Measurements from ENCODE around the gene ESRRA. TPM values are rescaled to one million over a fixed set of nuclear protein-coding genes. Genes with fewer than 3 reads are reported as not detected.

Gene ESRRA
- total and polyA plus RNA-seq, 2 of the 13 experiments (the other 11 are each of a cell fraction or from before 2014, with no cell fraction given): 18.1 to 36.3 TPM

- TF ChIP-seq ZNF609 (CRISPR knock-in tag; IDR thresholded peaks at IDR 0.05; ENCODE audit: borderline replicate concordance) (no peak), TP53 (CRISPR knock-in tag; conservative IDR thresholded peaks at IDR 0.05) (no peak), ZNF558 (CRISPR knock-in tag; IDR thresholded peaks at IDR 0.05; ENCODE audit: borderline replicate concordance) (0 out of 2 replicates have a peak, but pooled peaks have one; percentile 38), HNRNPK (IDR thresholded peaks at IDR 0.05; ENCODE audit: low read depth, low read length, poor library complexity, severe bottlenecking) (no peak), ZNF30 (CRISPR knock-in tag; IDR thresholded peaks at IDR 0.05) (no peak), KLF13 (CRISPR knock-in tag; IDR thresholded peaks at IDR 0.05) (no peak), ZNF503 (CRISPR knock-in tag; IDR thresholded peaks at IDR 0.05) (no peak), IRF9 (CRISPR knock-in tag; IDR thresholded peaks at IDR 0.05; ENCODE audit: borderline replicate concordance) (no peak), PCBP2 (optimal IDR thresholded peaks at IDR 0.05; ENCODE audit: low read depth, low read length, poor library complexity, severe bottlenecking) (no peak), UBTF (CRISPR knock-in tag; IDR thresholded peaks at IDR 0.05) (no peak), FOXA1 (IDR thresholded peaks at IDR 0.05) (no peak), FOXA1 (CRISPR knock-in tag; IDR thresholded peaks at IDR 0.05) (no peak), HMG20A (CRISPR knock-in tag; IDR thresholded peaks at IDR 0.05; ENCODE audit: borderline replicate concordance) (no peak), JARID2 (CRISPR knock-in tag; IDR thresholded peaks at IDR 0.05; ENCODE audit: insufficient replicate concordance) (peak; percentile 17), SNAI1 (CRISPR knock-in tag; IDR thresholded peaks at IDR 0.05; ENCODE audit: borderline replicate concordance) (no peak), ZNF577 (CRISPR knock-in tag; IDR thresholded peaks at IDR 0.05; ENCODE audit: borderline replicate concordance, low read depth) (no peak), ZNF280B (CRISPR knock-in tag; IDR thresholded peaks at IDR 0.05; ENCODE audit: borderline replicate concordance) (0 out of 2 replicates have a peak, but pooled peaks have one; percentile 59), ZNF484 (CRISPR knock-in tag; IDR thresholded peaks at IDR 0.05; ENCODE audit: borderline replicate concordance, low read depth) (no peak)
These were observed 53.2 kb downstream of the ESRRA start (continued) for GRCh38 chr11:64358536-64358906.
